Brain pericyte (primary cell): ENCODE results near the gene ECSCR.
A peak's percentile ranks its signal among the peaks of the same experiment; 100 is the strongest.
"Not testable (repeated sequence)": the region's sequence is repeated elsewhere in the genome, so short reads cannot be mapped to it uniquely, and the experiment has no call there.

Experiments used
- DNase-seq: peaks from one replicate; pipeline ENCODE4 v3.0.0-alpha.2; 2012; ENCODE audit warnings: low read depth, low spot score

Gene ECSCR

DNA sequence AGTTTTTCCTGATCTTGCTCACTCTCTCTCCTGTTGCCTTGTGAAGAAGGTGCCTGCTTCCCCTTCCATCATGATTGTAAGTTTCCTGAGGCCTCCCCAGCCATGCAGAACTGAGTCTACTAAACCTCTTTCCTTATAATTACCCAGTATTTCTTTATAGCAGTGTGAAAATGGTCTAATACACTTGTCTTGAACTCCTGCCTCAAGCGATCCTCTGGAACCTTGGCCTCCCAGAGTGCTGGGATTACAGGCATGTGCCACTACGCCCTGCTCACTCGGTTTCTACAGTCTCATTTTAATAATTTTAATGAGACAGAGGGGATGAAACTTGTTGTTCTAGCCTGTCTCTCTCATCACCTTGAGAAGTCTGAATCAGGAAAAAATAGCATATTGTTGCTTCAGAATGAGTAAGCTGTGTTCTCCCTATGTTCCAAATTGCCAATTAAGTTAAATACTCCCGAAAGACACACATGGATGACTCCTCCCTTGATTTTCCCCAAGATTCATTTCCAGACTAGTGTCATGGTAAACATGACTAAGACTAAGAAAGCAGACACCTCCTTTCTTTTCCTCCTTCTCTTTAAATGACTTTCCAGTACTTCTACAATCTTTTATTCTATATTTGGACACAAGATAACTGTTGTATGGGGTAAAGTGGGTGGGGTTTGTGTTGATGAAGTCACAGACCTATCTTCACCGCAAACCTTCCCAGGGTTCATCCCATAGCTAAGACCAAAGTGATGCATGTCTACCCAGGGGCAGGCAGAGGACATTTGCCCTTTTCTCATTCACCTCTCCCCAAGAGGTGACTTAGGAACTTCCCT lies 15.4 kb downstream of the ECSCR start:
- DNase-seq = no peak

DNA sequence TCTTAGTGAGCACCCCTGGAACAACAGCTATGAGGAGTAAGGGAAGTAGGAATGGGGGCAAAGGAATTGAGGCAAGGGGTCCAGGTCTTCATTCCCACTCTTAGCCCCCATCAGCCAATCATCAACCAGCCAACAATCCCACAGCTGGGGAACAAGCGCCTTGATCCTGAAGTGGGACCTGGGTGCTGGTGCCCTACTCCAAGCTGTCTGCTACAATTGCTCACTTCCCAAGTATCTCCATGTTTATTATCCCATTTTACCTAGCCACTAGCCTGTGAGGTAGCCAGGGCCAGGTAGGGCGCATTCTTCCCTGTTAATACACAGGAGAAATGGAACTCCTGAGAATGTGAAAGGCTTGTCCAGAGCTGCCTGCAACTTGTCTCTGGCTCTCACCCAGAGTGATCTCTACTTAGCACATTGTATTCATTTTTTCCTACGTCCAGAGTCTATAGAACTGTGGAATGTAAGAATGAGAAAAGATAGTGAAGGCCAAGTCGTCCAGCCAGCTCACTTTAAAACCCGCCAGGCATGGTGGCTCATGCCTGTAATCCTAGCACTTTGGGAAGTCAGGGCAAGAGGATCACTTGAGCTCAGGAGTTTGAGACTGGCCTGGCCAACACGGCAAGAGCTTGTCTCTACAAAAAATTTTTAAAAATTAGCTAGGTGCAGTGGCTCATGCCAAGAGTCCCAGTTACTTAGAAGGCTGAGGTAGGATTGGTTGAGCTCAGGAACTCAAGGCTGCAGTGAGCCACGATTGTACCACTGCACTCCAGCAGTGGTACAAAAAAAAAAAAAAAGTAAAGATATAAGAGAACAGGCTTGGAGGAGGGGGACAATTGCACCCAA lies 17.0 kb downstream of the ECSCR start:
- DNase-seq = no peak

DNA sequence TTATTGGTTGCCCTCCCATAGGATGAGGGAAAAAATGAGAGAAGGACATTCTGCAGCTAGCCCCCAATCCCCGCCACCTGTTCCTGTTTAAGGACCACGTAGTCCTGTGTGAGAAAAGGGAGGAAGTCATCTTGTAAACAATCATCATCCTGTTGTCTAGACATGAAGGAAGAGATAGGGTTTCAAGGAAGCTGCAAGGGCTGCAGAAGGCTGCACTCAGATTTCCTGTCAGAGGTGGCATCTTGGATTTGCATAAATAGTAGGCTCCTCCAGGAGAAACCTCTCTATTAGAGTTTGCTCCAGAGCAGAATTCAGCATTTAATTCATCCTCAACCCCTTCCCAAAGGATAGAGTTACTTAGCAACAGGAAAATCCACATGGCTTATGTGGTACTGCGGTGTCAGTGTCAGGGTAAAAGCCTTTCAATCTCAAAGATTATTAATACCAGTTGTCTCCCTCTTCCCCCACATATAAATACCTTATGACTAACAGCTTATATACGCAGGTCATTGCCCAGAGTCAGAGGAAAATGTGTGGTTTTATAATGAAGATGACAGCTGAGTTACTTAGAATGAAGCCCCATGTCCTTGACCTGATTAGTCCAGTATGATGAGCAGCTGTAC lies 18.6 kb downstream of the ECSCR start:
- DNase-seq = no peak

DNA sequence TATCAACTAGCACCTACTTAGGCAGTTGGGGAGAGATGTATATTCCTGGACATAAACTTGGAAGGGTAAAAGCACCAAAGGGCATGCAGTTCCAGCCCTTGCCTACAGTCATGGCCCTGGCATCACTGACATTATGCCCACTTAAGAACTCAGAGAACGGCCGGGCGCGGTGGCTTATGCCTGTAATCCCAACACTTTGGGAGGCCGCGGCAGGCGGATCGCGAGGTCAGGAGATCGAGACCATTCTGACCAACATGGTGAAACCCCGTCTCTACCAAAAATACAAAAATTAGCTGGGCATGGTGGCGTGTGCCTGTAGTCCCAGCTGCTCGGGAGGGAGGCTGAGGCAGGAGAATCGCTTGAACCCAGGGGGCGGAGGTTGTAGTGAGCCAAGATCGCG lies 22.1 kb downstream of the ECSCR start:
- not testable (repeated sequence) for DNase-seq

DNA sequence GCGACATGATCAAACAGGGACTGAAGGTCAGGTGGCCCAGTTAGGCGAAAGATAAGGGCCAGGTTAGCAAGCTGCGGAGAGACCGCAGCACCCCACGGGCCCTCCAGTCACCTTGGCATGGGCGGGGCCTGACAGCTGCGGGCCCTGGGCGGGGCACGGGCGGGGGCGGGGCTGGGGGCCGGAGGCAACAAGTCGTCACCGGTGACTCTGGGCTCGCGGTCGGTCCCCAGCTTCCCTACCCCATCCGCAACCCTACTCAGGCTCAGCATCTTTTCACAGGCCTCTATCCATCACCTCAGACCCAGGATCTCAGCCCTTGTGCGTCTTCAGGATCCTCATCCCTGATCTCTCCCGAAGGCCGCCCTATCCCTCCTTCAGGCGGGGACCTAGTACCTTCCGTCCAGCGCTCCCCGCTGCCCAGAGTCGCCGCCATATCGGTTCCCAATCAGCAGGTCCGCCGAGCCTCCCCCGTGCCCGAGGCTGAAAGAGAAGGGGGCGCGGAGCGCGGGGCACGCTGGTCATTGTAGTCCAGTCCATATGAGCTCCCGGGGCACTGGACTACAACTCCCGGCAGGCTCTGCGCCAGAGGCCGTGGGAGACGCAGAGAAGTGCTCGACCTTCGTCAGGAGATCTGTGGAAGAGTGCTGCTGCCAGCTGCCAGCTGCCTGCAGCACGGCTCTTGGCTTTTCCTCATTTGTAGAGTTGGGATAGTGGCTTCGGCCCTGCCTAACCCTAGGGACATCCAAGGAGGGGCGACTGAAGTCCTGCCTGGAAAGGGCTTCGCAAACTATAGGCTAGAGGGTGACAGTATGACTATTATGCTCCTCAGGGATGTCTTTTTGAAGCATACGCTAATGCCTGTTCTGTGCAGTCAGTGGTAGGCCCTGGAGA lies 23.3 kb downstream of the ECSCR start, which contains the start of gene DNAJC18:
Gene DNAJC18 (minus strand): TSS at position 513 of the 891 bp plus-strand sequence. CDS start 80 bp downstream, at position 433.
- DNase-seq = peak; percentile 67

DNA sequence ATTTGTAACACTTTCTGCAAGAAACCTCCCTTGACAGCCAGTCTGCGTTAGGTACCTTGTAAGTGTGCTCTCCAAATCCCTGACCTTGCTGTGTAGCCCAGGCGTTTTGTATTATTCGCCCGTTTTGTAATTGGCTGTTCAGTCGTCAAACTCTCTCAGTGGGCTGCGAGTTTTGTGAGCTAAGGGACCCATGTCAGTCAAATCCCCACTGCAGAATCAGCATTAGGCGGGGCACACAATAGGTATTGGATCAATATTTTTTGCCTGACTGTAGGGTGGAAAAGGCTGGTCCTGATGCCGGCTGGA lies 23.9 kb downstream of the ECSCR start:
- DNase-seq = no peak

DNA sequence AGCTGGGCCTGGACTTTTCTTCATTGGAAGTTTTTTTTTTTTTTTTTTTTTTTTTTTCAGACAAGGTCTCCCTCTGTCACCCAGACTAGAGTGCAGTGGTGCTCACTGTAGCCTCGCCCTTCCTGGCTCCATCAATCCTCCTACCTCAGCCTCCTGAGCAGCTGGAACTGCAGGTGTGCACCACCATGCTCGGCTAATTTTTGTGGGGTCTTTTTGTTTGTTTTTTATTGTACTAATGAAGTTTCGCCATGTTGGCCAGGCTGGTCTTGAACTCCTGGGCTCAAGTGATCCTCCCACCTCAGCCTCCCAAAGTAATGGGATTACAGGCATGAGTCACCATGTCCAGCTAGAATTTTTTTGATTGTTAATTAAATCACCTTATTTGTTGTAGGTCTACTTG lies 26.9 kb downstream of the ECSCR start:
- no peak for DNase-seq

DNA sequence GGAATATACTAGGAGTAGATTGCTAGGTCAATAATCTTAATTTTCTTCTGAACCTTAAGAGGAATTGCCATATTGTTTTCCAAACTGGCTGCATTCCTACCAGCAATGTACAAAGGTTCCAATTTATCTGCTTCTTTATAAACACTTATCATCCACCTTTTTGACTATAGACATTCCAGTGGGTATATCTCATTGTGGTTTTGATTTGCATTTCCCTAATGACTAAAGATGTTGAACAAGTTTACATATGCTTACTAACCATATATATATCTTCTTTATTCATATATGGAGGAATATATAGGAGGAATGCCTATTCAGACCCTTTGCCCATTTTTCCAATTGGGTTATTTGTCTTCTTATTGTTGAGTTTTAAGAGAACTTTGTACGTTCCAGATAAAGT lies 30.8 kb downstream of the ECSCR start:
- DNase-seq = no peak

DNA sequence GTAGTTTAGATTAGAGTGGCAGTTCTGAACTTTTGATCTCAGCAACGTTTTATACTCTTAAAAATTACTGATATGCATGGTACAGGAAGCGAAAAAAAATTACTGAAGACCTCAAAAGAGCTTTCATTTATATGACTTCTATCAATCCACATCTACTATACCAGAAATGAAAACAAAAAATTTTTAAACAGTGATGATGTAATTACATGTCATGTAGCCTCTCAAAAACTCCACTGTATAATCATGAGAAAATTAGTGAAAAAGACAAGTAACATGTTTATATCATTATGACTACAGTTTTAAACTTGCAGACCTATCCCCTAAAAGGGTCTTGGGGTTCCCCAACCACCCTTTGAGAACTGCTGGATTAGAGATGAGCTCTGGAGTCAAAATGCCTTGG lies 32.5 kb downstream of the ECSCR start:
- no peak for DNase-seq

DNA sequence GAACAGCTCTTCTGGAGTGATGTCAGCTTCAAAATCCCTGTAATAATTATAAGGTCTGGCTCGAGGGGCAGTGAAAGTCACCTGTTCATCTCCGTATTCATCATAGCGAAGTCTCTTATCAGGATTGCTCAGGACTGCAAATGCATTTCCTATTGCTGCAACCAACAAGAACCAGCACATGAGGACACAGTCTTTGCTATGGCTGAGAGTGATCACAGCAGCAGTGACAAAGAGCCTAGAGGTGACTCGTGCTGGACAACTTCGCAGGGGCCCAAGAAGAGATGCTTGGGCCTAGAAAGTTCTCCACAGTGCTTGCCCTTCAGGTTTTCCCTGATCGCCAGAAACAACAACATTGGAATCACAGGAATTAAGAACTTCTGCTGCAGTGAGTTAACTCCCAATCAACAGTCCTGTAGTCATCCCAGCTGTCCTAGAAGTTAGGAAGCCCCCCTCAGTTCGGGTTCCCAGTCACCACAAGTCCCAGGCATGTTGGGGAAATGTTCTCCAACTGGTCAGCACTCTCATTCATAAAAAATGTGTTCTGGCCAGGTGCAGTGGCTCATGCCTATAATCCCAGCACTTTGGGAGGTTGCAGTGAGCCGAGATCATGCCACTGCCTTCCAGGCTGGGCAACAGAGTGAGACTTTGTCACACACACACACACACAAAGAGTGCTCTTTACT lies 36.2 kb downstream of the ECSCR start:
- DNase-seq = no peak

DNA sequence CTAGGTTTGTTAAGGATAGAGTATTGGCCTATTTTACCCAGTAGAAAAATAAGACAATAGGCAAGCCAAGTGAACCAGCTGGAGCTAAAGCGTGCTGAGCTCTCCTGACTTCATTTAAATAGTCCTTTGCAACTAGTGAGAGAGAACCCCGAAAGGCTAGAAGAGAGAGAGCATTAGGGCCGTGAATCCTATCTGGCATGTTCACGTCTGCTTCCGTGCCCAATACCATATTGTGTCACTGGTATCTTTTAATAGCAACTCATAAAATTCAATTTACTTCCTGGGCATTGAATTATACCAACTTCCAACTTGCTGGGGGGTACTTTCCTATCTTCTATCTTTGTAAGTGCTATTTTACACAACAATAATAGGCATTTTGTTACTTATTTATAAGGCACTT lies 37.0 kb downstream of the ECSCR start:
- DNase-seq = no peak

DNA sequence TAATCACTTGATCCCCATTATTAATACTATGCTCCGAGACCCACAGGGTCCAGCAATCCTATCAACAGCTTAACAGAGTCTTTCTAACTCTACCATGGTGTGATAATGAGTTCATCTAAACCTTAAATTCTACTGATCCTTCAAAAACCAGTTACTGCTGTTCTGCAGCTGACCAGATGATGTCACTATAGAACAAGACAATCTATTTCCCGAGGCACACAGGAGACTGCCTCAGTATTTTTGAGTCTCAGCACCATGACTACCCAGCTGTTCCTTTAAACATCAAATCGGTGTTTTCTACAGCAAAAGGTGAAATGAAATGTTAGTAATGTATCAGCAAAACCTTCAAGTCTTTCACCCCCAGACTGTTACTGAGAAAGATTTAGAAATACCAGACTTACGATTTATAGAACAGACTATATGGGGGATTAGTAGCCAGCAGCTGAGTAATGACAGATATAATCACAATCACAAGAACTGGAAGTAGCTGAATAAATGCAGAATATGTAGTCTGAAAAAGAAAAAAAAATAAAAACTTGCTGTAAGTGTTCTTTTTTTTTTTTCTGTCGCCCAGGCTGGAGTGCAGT lies 40.1 kb downstream of the ECSCR start:
- no peak for DNase-seq

DNA sequence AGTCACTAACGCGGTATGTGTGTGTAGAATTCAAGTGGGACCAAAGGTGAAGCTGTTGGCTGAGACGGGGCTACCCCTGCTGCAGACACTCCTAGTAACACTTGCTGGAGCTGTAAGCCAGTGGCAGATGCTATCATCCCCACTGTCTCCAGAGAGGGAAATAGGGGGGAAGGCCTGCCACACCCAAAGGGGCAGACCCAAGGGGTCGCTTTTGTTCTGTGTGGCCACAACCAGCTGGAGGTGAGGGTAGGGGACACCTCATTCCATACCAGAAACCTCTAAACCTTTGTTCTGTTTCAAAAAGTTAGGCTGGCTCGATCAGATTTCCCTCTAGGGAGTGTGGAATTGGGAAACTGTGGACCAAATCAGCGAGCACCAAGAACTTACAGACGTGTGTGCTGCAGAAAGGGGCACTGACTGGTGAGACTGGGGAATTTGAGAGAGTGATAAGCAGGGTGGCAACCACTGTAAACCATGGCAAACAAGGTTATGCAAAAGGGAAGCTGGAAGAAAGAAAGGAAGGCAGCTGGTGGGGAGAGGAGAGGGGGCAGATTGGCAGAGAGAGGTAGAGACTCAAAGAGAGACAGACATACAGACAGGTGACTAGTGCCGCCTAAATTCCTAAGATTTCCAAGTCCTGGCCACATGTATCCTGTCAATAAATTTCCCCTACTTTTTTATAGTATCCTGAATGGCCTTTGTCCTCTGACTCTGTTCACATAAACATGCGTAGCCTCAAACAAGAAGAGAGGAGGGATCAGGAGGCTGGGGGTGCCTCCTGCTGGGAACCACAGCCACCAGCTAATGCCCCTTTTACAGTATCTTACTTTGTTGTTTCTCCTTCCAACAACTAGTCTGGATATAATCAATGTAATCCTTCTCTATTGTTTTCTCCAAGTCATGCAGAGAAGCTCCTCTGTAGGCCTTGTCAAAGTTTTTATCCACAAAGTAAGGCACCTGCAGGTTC lies 43.0 kb downstream of the ECSCR start:
- no peak for DNase-seq

DNA sequence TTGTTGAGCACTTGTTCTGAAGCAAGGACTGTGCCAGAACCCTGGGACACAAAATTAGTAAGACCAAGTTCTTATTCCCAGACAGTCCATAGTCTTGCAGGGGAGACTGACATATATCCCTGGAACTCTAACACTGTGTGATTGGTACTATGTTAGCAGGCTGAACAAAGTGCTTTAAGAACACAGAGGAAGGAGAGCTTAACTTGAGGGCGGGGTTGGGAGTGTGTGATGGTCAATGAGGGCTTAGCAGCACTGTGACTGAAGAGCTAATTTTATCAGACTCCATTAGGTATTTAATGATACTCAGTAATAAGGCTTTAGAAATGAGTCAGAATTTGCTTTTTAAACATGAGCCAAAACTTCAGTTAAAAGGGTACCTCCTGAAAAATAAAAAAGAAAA lies 43.8 kb downstream of the ECSCR start:
- DNase-seq = no peak

DNA sequence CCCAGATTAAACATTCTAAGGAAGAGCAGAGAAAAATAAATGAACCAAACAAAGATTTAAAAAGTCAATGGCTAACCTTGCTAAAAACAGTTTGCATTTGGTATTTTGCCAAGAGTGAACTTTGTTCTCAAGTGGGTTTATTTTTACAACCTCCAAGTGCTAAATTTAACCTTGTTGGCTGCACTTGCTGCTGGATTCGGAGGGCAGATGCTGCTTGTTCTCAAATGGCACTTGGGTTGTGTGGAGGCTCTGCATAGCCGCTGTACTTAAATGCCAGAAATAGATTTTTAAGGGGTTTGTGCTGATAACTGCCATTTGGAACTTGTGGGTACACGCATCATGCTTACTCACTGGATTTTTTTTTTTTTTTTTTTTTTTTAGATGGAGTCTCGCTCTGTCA lies 45.3 kb downstream of the ECSCR start:
- DNase-seq = no peak

DNA sequence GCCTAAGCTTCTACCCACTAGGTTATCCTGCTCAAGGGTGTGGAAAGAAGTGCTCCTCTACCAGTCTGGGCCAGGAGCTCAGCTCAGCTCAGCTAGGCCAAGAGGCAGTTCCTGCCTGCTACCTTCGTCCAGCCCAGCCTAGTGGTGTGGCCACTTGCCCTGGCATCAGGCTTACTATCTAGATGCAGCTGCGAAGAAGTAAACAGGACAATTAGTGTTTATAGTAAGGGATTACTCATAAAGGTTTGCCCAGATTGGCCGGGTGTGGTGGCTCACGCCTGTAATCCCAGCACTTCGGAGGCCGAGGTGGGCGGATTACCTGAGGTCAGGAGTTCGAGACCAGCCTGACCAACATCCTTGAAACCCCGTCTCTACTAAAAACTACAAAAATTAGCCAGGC lies 45.9 kb downstream of the ECSCR start:
- no peak for DNase-seq

DNA sequence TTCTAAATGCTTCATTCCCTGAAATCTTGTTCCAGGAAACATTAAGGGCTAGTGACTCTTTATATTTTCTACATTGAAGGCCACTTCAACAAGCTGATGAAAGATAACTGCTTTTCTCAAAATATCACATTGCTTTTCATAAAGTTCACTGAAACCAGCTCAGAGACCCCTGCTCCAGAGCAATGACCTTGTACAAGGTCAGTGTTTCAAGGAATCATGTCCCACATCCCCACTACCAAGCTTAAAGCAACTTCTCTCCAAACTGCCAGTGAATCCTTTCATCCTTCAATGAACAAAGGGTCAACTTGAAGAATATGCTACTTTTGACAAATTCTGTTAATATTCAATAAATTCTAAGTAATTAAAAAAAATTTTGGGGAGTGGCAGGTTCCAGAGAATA lies 46.7 kb downstream of the ECSCR start:
- DNase-seq = no peak

DNA sequence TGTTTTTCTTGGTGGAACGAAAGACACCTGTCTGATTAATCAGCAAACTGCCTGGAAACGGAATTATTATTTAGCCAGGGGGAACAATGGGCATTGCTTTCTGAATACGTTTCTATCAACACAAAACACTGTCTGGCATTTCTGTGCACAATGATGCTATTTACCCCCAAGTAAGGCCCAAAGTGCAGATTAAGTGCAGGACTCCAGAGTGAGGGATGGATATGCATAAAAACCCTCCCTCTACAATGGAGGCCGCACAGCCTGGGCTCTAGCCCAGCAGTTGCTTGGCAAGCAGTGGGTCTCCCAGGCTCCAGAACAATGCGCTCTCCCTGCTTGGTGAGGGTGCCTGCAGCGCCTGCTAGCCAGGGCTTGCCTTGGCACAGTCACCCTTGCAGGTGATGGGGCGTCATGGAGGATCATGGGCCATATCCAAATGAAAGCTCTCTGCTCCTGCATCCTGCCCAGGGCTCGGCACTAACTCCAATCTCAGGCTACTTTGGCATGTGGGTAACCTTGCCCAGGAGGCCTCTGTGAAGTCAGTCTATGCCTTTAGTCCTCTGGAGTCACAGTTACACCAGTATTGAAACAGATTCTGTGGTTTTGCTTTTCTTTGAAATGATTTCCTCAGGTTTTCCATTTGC lies 47.2 kb downstream of the ECSCR start:
- no peak for DNase-seq

DNA sequence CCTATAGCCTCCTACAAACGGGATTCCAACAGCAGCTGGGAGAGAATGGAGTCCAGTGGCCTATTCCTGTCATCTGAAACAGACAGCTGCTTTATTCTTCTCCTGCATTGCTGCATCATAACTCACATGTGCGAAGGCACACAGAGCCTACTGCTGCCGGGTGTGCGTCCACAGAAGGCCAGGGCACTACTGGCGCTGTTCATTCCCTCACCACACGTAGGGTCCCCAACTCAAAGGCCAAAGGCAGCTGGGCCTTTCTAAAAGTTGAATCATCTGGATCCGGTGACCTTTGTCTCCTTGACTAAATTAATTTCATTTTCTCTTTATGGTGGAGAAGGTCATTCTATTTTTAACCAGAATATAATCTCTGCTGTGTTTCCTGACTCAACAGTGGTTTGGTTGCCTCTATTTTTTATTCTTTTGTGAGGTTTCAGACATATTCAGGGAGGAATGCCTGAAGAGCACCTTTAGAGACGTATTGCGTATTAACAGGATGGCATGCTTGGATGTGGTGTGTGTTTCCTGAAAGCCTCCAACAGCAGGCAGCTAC lies 47.9 kb downstream of the ECSCR start:
- no peak for DNase-seq
